PC-9 (cell line): ENCODE measurements around the gene CAMTA1. TPM values are rescaled to one million over a fixed set of nuclear protein-coding genes. Genes with fewer than 3 reads are reported as not detected.

ENCODE experiments used
- BruUV-seq: library from RNA; stranded (reverse); fragments of 400-500 nt; replicated peaks from 2 replicates; lab custom pipeline; 2021; lab: Mats Ljungman, UMichigan
- CTCF ChIA-PET: fragments of 300-600 bp; sonication (Branson Sonifier 250); formaldehyde crosslinking; loops from one replicate; lab custom pipeline; 2022; ENCODE audit warnings: antibody characterized with exemption; lab: Charles Lee
- POLR2A ChIA-PET: fragments of 300-600 bp; sonication (Branson Sonifier 250); formaldehyde crosslinking; loops from one replicate; lab custom pipeline; 2022; ENCODE audit warnings: antibody characterized with exemption; ENCODE audit not compliant: unreplicated experiment; lab: Charles Lee
- DNase-seq, 2 experiments: peaks; one replicate each; pipeline versions ENCODE4 v3.0.0 to v3.0.0-alpha.2; 2015 to 2022; ENCODE audit warnings: mixed read lengths in 1 of 2
- H2AFZ ChIP-seq: fragments of 200-600 bp; sonication (generic); 2 replicates; pipeline ENCODE4 v1.8.1; 2017; ENCODE audit warnings: antibody characterized with exemption
- H3F3A ChIP-seq: fragments of 200-600 bp; sonication (generic); 2 replicates; pipeline ENCODE4 v1.8.1; 2017; ENCODE audit warnings: antibody characterized with exemption, mild to moderate bottlenecking, low read depth; ENCODE audit not compliant: insufficient read depth
- H3K27ac ChIP-seq: fragments of 200-600 bp; sonication (generic); 2 replicates; pipeline ENCODE4 v1.6.1; 2016; ENCODE audit warnings: mixed run types
- H3K27me3 ChIP-seq: fragments of 200-600 bp; sonication (generic); 2 replicates; pipeline ENCODE4 v1.6.1; 2016; ENCODE audit warnings: low read depth, mixed run types; ENCODE audit not compliant: insufficient read depth
- H3K36me3 ChIP-seq: fragments of 200-600 bp; sonication (generic); 2 replicates; pipeline ENCODE4 v1.6.1; 2016; ENCODE audit warnings: low read depth, mixed run types
- H3K4me1 ChIP-seq: fragments of 200-600 bp; sonication (generic); replicated peaks from 2 replicates; pipeline ENCODE4 v1.6.1; 2016; ENCODE audit warnings: mixed run types; ENCODE audit not compliant: insufficient read depth
- H3K4me2 ChIP-seq: fragments of 200-600 bp; sonication (generic); 2 replicates; pipeline ENCODE4 v1.6.1; 2017; ENCODE audit warnings: mixed run types
- H3K4me3 ChIP-seq: fragments of 200-600 bp; sonication (generic); 2 replicates; pipeline ENCODE4 v1.6.1; 2016; ENCODE audit warnings: mixed run types
- H3K79me2 ChIP-seq: fragments of 200-600 bp; sonication (generic); 2 replicates; pipeline ENCODE4 v1.6.1; 2017; ENCODE audit warnings: low read depth, mixed run types
- H3K9me2 ChIP-seq: fragments of 200-600 bp; sonication (generic); 2 replicates; pipeline ENCODE4 v1.8.1; 2017; ENCODE audit warnings: mild to moderate bottlenecking; ENCODE audit not compliant: insufficient read depth
- H3K9me3 ChIP-seq: fragments of 200-600 bp; sonication (generic); 2 replicates; pipeline ENCODE4 v1.8.1; 2016; ENCODE audit warnings: low read depth; ENCODE audit not compliant: insufficient read depth
- H4K20me1 ChIP-seq: fragments of 200-600 bp; sonication (generic); 2 replicates; pipeline ENCODE4 v1.8.1; 2017; ENCODE audit not compliant: insufficient read depth
- CTCF ChIP-seq: fragments of 200-600 bp; sonication (generic); conservative IDR thresholded peaks from 2 replicates; pipeline ENCODE4 v1.6.1; 2017; ENCODE audit warnings: mixed run types, antibody characterized with exemption, mild to moderate bottlenecking, moderate library complexity
- EZH2 ChIP-seq: fragments of 200-600 bp; sonication (generic); IDR thresholded peaks from 2 replicates; pipeline ENCODE4 v1.8.0; 2017; ENCODE audit warnings: antibody characterized with exemption, low read depth
- intact Hi-C: fragments of 100-400 bp; cut with micrococcal nuclease; formaldehyde crosslinking; loops from one replicate; pipeline ENCODE4 v1.10.0; 2022; ENCODE audit not compliant: unreplicated experiment
- total RNA-seq: library from RNA; stranded (reverse); gene quantifications from 2 replicates; pipeline ENCODE4 v1.2.3, GENCODE V29; 2021

The CAMTA1 gene
- total RNA-seq, 1 experiment from 2014 or later = 72.3 TPM

GRCh38 chr1:7366286-7366954, 581.2 kb downstream of the CAMTA1 start:
- intact Hi-C loops = no loop called here
- H3K4me3 ChIP-seq = no peak overlapping the region

DNA sequence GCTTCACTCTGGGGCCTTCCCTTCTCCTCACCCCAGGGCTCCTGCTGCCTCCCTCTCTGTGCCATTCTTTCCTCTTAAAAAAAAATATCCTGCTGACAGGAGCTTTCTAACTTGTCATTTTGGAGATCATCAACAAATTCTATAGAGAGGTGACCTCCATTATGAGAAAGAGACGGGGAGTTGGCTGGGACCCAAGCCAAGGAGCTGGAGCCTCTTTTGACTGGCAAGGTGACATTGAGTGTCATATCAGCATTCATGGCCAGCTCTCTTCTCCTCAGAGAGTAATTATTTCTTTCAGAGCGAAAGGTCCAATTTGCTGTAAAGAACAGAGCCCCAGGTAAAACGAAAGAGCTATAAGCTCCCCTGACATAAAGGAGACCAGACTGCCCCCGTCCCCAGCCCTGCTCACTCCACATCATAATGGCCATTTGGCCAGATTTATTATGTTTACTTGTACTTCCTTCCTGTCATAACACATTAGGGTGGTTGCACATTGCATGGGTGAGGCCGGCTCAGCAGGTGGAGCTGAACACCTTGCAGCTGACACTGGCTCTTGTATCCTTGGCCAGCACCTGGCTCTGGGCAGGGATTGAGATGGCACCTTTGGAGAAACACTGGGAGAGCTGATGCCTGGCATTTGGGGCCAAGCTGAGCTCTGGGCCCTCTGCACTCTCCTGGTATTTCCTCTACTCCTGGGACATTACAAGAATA, 581.9 kb downstream of the CAMTA1 start:
- no peaks in the 10 kb centered on the region for H3K36me3 ChIP-seq
- H3K4me2 ChIP-seq = no peak overlapping the region
- no peak for TF ChIP-seq CTCF
- TF ChIP-seq EZH2 = no peak
- no peak overlapping the region for H3K4me3 ChIP-seq
- peaks cover 22% of the 10 kb centered on the region; the same call in 1 of the 2 replicates for H3K27me3 ChIP-seq
- H3F3A ChIP-seq = no peaks in the 10 kb centered on the region
- no peaks in the 10 kb centered on the region for H3K4me1 ChIP-seq
- BruUV-seq = no TSS peak
- H3K9me2 ChIP-seq = no peaks in the 10 kb centered on the region
- ChIA-PET CTCF (no interaction called here), POLR2A (no interaction called here)
- no peaks in the 10 kb centered on the region for H3K79me2 ChIP-seq
- H3K27ac ChIP-seq = no peak overlapping the region
- intact Hi-C loops = no loop called here
- no peaks in the 10 kb centered on the region for H3K9me3 ChIP-seq
- no peaks in the 10 kb centered on the region for H4K20me1 ChIP-seq
- no peak overlapping the region for H2AFZ ChIP-seq
- no peak for DNase-seq

More at GRCh38 chr1:7366286-7366954, 581.2 kb downstream of the CAMTA1 start:
- no TSS peak for BruUV-seq
- Histone ChIP-seq H3K27me3 (peaks cover 18% of the 10 kb centered on the region; the same call in 1 of the 2 replicates), H3K27ac (no peak overlapping the region), H3K9me2 (no peaks in the 10 kb centered on the region), H3K36me3 (no peaks in the 10 kb centered on the region), H3K4me1 (no peaks in the 10 kb centered on the region), H4K20me1 (no peaks in the 10 kb centered on the region), H3K79me2 (no peaks in the 10 kb centered on the region), H3F3A (no peaks in the 10 kb centered on the region), H3K9me3 (no peaks in the 10 kb centered on the region), H3K4me2 (no peak overlapping the region), H2AFZ (no peak overlapping the region)
- ChIA-PET CTCF (no interaction called here), POLR2A (no interaction called here)
- no peak for DNase-seq
- TF ChIP-seq EZH2 (no peak), CTCF (no peak)

DNA sequence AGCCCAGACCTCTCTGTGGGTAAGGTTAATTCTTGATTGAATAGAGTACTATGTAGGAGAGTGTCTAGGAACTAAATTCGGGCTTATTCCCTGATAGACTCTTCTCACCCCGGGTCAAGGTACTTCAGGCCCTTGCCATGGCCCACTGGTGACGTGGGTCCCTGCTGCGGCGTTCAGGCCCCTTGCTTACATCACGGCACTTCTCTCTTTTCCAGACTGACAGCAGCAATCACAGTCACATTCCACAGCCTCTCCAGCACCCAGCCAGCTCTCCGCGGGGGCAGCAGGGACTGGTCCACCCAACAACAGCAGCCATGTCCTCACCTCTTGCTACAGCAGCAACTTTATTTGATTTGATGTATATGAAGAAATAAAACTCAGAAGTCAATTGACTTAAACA, 584.6 kb downstream of the CAMTA1 start:
- no TSS peak for BruUV-seq

More for the DNA sequence above, 584.6 kb downstream of the CAMTA1 start:
- Histone ChIP-seq H4K20me1 (no peaks in the 10 kb centered on the region), H3K79me2 (no peaks in the 10 kb centered on the region), H3K4me3 (no peak overlapping the region), H3K9me3 (no peaks in the 10 kb centered on the region), H3K36me3 (no peaks in the 10 kb centered on the region), H3K4me1 (no peaks in the 10 kb centered on the region), H3F3A (no peaks in the 10 kb centered on the region), H3K27me3 (peaks cover 47% of the 10 kb centered on the region), H3K4me2 (no peak overlapping the region), H3K9me2 (no peaks in the 10 kb centered on the region), H2AFZ (no peak overlapping the region), H3K27ac (no peak overlapping the region)
- no peak for TF ChIP-seq EZH2
- no peak for TF ChIP-seq CTCF
- intact Hi-C loops = no loop called here
- CTCF ChIA-PET = no interaction called here
- POLR2A ChIA-PET = no interaction called here
- DNase-seq = no peak
